Kidney epithelial cell (primary cell): ENCODE measurements around the gene OAT. TPM values are rescaled to one million over a fixed set of nuclear protein-coding genes. Genes with fewer than 3 reads are reported as not detected.

Experiments
- DNase-seq: peaks from one replicate; pipeline ENCODE4 v3.0.0-alpha.2; 2010; ENCODE audit warnings: low read depth
- H3K27me3 ChIP-seq: 2 replicates; pipeline ENCODE4 v1.6.0; 2011; ENCODE audit warnings: low read length; ENCODE audit not compliant: control insufficient read depth, insufficient read depth
- H3K36me3 ChIP-seq: 2 replicates; pipeline ENCODE4 v1.5.1; 2011; ENCODE audit warnings: low read length; ENCODE audit not compliant: control insufficient read depth, insufficient read depth
- H3K4me3 ChIP-seq: 2 replicates; pipeline ENCODE4 v1.5.1; 2011; ENCODE audit warnings: low read depth, mild to moderate bottlenecking, control low read depth, low read length
- CTCF ChIP-seq: IDR thresholded peaks from 2 replicates; pipeline ENCODE4 v1.5.1; 2011; ENCODE audit warnings: mild to moderate bottlenecking, moderate library complexity, low read length, control low read depth, inconsistent platforms; ENCODE audit not compliant: insufficient read depth, poor library complexity, severe bottlenecking
- total RNA-seq: library from RNA; depleted of rRNA; stranded (reverse); fragments of >200 nt; gene quantifications from 2 replicates; pipeline ENCODE4 v1.2.3, GENCODE V29; 2015

Gene OAT
- total RNA-seq, 1 donor from 2014 or later, result 64.8 TPM

- no peak for TF ChIP-seq CTCF
- Histone ChIP-seq H3K36me3 (no peaks in the 10 kb centered on the region), H3K4me3 (no peak overlapping the region), H3K27me3 (peaks cover 26% of the 10 kb centered on the region)
- no peak for DNase-seq
Observed at GRCh38 chr10:124381011-124381611, 37.6 kb downstream of the OAT start.

DNA sequence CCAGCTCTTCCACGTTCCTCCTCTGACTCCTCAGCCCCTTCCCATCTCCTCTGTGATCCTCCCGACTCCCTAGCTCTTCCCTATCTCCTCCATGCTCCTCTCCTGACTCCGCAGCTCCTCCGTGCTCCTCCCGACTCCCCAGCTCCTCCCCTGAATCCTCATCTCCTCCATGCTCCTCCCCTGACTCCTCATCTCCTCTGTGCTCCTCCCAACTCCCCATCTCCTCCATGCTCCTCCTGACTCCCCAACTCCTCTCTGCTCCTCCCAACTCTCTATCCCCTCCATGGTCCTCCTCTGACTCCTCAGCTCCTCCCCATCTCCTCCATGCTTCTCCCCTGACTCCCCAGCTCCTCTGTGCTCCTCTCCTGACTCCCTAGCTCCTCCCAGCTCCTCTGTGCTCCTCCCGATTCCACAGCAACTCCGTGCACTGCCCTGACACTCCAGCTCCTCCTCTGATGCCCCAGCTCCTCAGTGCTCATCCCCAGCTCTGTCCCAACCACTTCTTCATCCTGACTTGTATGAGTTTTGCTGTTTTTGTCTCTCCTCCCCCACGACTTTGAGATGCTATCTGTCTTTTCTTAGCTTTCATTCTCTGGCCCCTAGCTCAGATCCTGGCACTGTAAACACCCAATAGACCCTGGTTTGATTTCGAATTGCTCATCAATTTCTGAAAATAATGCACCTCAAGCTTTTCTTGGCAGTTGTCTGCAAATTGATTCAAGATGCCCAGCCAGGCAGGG is 38.3 kb downstream of the OAT start:
- no peak overlapping the region for H3K4me3 ChIP-seq
- DNase-seq, result no peak
- H3K27me3 ChIP-seq, result peaks cover 26% of the 10 kb centered on the region
- H3K36me3 ChIP-seq, result no peaks in the 10 kb centered on the region
- no peak for TF ChIP-seq CTCF

- Histone ChIP-seq H3K36me3 (no peaks in the 10 kb centered on the region), H3K4me3 (no peak overlapping the region), H3K27me3 (peaks cover 25% of the 10 kb centered on the region)
- DNase-seq, result no peak
- no peak for TF ChIP-seq CTCF
Observed at GRCh38 chr10:124379609-124380193, 39.0 kb downstream of the OAT start.

DNA sequence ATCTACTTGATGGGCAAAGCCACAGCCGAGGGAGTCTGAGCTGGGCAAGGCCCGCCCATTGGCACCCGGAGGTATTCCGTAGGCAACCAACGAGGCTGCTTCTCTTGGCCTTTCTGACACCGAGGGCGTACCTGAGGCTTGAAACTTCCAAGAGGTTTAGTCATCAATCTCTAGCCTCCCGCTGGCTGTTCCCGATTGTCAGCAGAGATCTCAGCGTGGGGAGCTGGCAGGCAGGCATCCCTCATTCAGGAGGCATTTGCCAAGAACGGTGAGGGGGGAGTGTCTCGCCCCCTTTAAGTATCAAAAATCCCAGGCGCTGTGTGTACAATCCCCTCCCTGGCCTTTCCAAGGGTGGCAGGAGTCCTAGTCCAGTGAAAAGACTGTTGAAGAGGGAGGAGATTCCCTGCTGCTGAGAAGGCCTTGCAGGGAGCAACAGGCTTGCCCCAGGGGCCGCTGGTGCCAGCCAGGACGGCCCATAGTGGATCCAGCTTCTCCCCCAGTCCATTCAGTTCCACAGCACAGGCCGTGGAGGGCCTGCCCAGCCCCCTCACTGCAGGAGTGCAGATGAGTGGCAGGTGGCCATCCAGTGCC is 39.7 kb downstream of the OAT start:
- no peak for TF ChIP-seq CTCF
- H3K36me3 ChIP-seq, result no peaks in the 10 kb centered on the region
- H3K4me3 ChIP-seq, result no peak overlapping the region
- peaks cover 22% of the 10 kb centered on the region for H3K27me3 ChIP-seq
- DNase-seq, result no peak

- Histone ChIP-seq H3K36me3 (no peaks in the 10 kb centered on the region), H3K4me3 (no peak overlapping the region), H3K27me3 (peaks cover 22% of the 10 kb centered on the region)
- no peak for TF ChIP-seq CTCF
- no peak for DNase-seq
Observed at GRCh38 chr10:124378271-124378670, 40.5 kb downstream of the OAT start.
